ENCODE results near the gene GAS2.
A peak's percentile ranks its signal among the peaks of the same experiment; 100 is the strongest.

- TF ChIP-seq POLR2A (IDR thresholded peaks at IDR 0.05) (peak in 1 of 2 donors; percentile 55), CTCF (IDR thresholded peaks at IDR 0.05) (peak in 1 of 3 experiments; percentile 68)
Observed at GRCh38 chr11:22829231-22830081, 163.0 kb downstream of the GAS2 start, which contains the start of gene SVIP.
